HG03521 (cell line): ENCODE results near the gene GSTP1.
"Not testable (repeated sequence)": the region's sequence is repeated elsewhere in the genome, so short reads cannot be mapped to it uniquely, and the experiment has no call there.

Source experiments
- ATAC-seq: cut with Tn5 transposase; IDR thresholded peaks from one replicate; pipeline ENCODE4 v1.9.1; 2021; ENCODE audit warnings: mild to moderate bottlenecking, moderate library complexity; ENCODE audit not compliant: unreplicated experiment

Gene GSTP1

GRCh38 chr11:67613313-67613959 lies 29.8 kb downstream of the GSTP1 start:
- ATAC-seq, result no peak

- ATAC-seq, result peak; percentile 71
Observed at GRCh38 chr11:67613960-67614715, 30.5 kb downstream of the GSTP1 start.

- ATAC-seq, result no peak
Observed at GRCh38 chr11:67614730-67615714, 31.4 kb downstream of the GSTP1 start.

- ATAC-seq, result no peak
Observed at GRCh38 chr11:67615728-67616430, 32.3 kb downstream of the GSTP1 start.

- no peak for ATAC-seq
Observed at GRCh38 chr11:67616431-67617242, 33.0 kb downstream of the GSTP1 start.

- ATAC-seq, result no peak
Observed at GRCh38 chr11:67617243-67617953, 33.8 kb downstream of the GSTP1 start.

- ATAC-seq, result not testable (repeated sequence)
Observed at GRCh38 chr11:67618901-67619659, 35.5 kb downstream of the GSTP1 start.

GRCh38 chr11:67619683-67620618 lies 36.3 kb downstream of the GSTP1 start:
- ATAC-seq, result not testable (repeated sequence)

GRCh38 chr11:67620621-67621020 lies 37.0 kb downstream of the GSTP1 start:
- not testable (repeated sequence) for ATAC-seq

- ATAC-seq, result not testable (repeated sequence)
Observed at GRCh38 chr11:67621928-67622327, 38.3 kb downstream of the GSTP1 start.

GRCh38 chr11:67622905-67623304 lies 39.3 kb downstream of the GSTP1 start:
- ATAC-seq, result not testable (repeated sequence)

GRCh38 chr11:67623795-67624194 lies 40.2 kb downstream of the GSTP1 start:
- not testable (repeated sequence) for ATAC-seq

GRCh38 chr11:67626131-67626833 lies 42.7 kb downstream of the GSTP1 start:
- ATAC-seq, result not testable (repeated sequence)

GRCh38 chr11:67626970-67627369 lies 43.4 kb downstream of the GSTP1 start:
- no peak for ATAC-seq

- ATAC-seq, result no peak
Observed at GRCh38 chr11:67627441-67627811, 43.8 kb downstream of the GSTP1 start.

- no peak for ATAC-seq
Observed at GRCh38 chr11:67627812-67628624, 44.4 kb downstream of the GSTP1 start.
